SIG-M5 (cell line): Measurements from ENCODE around the gene GPR137.

ENCODE experiments used
- DNase-seq: peaks from one replicate; lab custom pipeline; 2025; lab: John Stamatoyannopoulos, UW

The GPR137 gene

DNA sequence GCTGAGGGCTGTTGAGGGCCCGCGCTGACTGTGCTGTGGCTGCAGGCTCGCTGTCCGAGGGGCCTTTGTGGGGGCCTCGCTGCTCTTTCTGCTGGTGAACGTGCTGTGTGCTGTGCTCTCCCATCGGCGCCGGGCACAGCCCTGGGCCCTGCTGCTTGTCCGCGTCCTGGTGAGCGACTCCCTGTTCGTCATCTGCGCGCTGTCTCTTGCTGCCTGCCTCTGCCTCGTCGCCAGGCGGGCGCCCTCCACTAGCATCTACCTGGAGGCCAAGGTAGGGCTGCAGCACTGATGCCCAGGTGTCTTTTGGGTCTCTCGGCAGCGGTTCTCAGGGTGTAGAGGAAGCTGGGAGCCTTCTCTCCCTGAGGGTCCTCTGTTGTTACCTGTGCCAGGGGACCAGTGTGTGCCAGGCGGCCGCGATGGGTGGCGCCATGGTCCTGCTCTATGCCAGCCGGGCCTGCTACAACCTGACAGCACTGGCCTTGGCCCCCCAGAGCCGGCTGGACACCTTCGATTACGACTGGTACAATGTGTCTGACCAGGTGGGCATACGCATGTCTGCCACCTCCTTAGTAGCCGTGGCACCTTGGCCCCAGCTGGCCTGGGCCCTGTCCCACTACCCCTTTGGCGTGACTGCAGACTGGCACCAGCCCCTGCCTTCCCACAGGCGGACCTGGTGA is 2.2 kb downstream of the GPR137 start:
- no peak for DNase-seq

DNA sequence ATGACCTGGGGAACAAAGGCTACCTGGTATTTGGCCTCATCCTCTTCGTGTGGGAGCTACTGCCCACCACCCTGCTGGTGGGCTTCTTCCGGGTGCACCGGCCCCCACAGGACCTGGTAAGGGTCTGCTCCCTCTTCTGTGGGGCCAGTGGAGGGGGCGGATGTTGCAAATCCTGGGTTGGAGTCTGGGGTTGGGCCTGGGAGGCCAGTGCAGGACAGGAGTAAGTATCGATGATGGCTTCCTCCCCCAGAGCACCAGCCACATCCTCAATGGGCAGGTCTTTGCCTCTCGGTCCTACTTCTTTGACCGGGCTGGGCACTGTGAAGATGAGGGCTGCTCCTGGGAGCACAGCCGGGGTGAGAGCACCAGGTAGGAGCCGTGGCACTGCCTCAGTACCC is 2.7 kb downstream of the GPR137 start:
- no peak for DNase-seq

GRCh38 chr11:64289002-64289564 is 3.4 kb downstream of the GPR137 start:
- no peak for DNase-seq

- no peak for DNase-seq
Measured at GRCh38 chr11:64290352-64291261, 5.0 kb downstream of the GPR137 start.

GRCh38 chr11:64291262-64291751 is 5.7 kb downstream of the GPR137 start, which contains the start of gene KCNK4:
Gene KCNK4 (plus strand): TSS chr11:64291302. CDS start chr11:64293019, 1,717 bp downstream.
- no peak for DNase-seq

DNA sequence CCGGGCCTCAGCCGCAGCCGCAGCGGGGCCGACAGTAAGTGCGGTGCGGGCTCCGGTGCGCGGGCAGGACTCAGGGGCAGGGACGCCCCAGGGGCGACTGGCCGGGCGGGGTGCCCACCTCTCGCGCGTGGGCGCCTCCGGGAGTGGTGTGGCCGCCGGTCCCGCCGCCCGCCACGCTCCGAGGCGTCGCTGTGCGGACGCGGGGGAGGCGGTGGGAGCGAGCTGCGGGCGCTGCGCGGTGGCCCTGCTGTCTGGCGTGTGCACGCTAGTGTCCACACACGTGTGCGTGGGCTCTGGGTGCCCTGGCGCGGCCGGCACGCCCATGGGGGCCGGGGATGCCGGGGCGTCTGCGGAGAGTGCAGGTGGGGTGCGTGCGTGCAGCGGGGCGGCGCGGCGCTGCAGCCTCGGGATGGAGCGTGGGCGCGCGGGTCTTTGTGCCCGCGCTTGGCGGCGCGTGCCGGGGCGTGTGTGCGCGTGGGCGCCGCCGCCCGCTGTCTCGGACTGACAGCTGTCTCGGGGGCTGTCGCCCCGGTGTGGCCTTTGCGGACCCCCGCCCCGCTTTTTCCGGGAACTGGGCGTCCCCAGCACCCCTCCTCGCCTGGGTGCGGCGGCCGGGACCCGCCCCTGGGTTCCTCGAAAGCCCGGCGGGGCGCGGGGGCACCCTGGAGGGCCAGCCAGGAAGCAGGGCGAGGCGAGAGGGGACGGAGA is 6.3 kb downstream of the GPR137 start:
- no peak for DNase-seq

DNA sequence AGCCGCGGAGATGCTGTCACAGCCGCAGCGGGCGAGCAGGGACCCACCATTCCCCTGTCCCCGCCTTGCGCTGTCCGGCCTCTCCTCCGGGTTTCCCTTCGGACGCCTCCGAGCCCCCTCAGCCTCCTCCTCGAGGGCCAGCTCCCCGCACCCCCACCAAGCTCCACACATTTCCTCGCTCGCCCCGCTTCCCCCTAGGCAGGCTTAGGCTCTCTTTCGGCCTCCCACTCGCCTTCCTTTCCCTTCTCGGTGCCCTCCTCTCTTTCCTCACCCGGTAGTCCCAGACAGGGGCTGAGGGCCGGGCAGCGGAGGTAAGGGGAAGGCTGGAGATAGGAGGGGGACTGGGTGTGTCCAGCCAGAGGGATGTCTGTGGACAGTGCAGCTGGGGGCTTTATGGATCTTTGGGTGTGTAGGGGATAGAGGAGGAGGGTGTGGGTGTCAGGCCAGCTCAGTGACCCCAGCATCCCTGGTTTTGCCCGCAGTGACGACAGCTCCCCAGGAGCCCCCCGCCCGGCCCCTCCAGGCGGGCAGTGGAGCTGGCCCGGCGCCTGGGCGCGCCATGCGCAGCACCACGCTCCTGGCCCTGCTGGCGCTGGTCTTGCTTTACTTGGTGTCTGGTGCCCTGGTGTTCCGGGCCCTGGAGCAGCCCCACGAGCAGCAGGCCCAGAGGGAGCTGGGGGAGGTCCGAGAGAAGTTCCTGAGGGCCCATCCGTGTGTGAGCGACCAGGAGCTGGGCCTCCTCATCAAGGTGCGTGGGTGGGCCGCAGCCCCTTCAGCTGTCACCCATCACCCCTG is 7.0 kb downstream of the GPR137 start:
- DNase-seq: no peak

DNA sequence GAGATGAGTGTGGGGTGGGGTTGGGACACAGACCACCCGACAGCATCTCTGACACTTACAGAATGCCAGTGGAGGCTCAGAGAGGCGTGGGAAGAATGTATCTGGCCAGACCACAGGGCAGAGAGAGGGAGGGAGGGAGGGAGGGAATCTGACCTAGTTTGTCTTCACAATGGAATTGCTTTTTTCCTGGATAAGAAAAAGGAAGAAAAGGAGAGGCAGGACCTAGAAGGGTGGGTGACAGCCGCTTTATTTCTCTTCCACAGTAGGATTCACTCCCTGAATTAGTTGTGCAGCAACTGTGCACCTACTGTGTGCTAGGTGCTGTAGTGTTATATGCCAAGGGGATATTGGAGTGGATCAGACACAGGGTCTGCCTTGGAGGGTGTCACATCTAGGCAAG is 9.1 kb downstream of the GPR137 start:
- DNase-seq: no peak

- DNase-seq: no peak
Measured at GRCh38 chr11:64295760-64296159, 10.1 kb downstream of the GPR137 start.

GRCh38 chr11:64296236-64296635 is 10.6 kb downstream of the GPR137 start:
- no peak for DNase-seq

- no peak for DNase-seq
Measured at GRCh38 chr11:64296830-64297698, 11.4 kb downstream of the GPR137 start.

DNA sequence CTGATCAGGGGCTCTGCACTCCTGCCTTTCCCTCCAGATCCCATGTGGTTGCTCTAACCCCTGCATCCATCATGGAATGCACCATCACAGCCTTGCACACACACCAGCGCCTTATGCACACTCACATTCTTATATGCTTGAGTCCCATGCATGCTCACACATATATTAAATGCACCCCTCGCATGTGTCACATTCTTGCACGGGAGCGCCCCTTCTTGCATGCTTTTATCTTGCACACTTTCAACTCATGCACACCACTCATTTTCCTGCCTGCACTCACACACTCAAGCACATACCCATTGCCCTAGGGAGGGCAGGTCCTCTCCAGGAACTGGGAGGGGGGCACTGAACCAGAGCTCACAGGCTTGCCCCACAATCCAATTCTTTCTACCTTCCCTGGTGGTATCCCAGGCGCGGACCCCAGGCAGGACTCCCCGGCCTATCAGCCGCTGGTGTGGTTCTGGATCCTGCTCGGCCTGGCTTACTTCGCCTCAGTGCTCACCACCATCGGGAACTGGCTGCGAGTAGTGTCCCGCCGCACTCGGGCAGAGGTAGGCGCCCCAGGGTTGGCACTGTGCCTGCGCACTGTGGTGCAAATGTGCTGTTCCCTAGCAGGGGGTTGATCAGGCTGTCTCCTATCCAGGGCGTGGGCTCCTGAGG is 12.2 kb downstream of the GPR137 start:
- no peak for DNase-seq

GRCh38 chr11:64298966-64299846 is 13.6 kb downstream of the GPR137 start:
- no peak for DNase-seq

DNA sequence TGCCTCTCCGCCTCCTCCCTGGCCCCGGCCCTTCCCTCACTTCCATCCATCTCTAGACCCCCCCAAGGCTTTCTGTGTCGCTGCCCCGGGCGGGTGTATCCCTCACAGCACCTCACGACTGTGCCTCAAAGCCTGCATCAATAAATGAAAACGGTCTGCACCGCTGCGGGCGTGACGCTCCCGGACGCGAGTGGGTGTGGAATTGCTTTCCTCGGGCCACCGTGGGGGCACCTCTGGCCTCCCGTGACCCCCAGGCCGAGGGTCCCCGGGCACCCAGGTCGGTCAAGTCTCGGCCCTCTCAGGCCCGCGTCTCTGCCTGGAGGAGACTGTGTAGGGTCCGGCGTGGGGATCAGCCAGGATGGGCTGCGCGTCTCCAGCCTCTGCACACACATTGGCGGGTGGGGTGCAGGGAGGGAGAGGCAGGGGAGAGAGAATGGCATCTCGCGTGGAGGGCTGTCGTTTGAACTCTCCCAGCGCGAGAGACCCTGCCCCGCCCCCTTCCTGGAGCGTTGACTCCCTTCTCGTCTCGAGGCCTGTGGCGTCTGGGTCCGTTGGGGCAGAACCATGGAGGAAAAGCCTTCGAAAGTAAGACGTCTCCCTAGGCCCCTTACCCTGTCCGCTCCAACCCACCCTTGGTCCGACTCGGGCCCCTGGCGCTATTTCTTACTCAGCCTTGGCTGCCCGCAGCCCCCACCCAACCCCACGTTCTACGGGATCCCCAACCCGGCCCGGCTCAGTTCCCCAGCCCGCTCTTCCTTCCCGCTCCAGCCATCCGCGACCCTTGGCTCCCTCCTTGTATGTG is 14.4 kb downstream of the GPR137 start, which contains the start of gene CATSPERZ:
TSS of gene CATSPERZ (plus strand) at position 512 of the 802 bp plus-strand sequence. CDS start at position 565, 53 bp downstream.
- no peak for DNase-seq

GRCh38 chr11:64303109-64304031 is 17.7 kb downstream of the GPR137 start:
- DNase-seq: no peak

GRCh38 chr11:64304032-64304315 is 18.3 kb downstream of the GPR137 start:
- DNase-seq: no peak
